Measurements from ENCODE around the gene NCLN. TPM values are rescaled to one million over a fixed set of nuclear protein-coding genes. Genes with fewer than 3 reads are reported as not detected.

The NCLN gene
- total and polyA plus RNA-seq, 9 donors, result 5.3 to 43.6 (median 22.1) TPM

- H3K4me1 ChIP-seq (ENCODE audit: insufficient read depth), result peaks cover 2% of the 10 kb centered on the region
- intact Hi-C loops (cut with DNase I), result loop anchor here in 1 of 4 donors (10.0 kb wide), 1 partner anchor 205 kb away; no protein-coding TSS in a partner anchor
- H3K27me3 ChIP-seq, result no peaks in the 10 kb centered on the region
- H3K36me3 ChIP-seq, result no peaks in the 10 kb centered on the region
- no peak overlapping the region for H3K27ac ChIP-seq
- WGBS, 3 donors, result 69 to 75% (median 70%) methylated on average over 8 of the region's 8 CpGs
- DNase-seq, result no peak
- TF ChIP-seq EP300 (IDR thresholded peaks at IDR 0.05), result no peak
- TF ChIP-seq POLR2A (IDR thresholded peaks at IDR 0.05), result no peak
- TF ChIP-seq, protein P1, sequence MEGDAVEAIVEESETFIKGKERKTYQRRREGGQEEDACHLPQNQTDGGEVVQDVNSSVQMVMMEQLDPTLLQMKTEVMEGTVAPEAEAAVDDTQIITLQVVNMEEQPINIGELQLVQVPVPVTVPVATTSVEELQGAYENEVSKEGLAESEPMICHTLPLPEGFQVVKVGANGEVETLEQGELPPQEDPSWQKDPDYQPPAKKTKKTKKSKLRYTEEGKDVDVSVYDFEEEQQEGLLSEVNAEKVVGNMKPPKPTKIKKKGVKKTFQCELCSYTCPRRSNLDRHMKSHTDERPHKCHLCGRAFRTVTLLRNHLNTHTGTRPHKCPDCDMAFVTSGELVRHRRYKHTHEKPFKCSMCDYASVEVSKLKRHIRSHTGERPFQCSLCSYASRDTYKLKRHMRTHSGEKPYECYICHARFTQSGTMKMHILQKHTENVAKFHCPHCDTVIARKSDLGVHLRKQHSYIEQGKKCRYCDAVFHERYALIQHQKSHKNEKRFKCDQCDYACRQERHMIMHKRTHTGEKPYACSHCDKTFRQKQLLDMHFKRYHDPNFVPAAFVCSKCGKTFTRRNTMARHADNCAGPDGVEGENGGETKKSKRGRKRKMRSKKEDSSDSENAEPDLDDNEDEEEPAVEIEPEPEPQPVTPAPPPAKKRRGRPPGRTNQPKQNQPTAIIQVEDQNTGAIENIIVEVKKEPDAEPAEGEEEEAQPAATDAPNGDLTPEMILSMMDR (IDR thresholded peaks at IDR 0.05), result no peak
- H3K4me3 ChIP-seq, result no peak overlapping the region
- H3K9me3 ChIP-seq, result no peaks in the 10 kb centered on the region
Measured at GRCh38 chr19:3159565-3159964, 26.2 kb upstream of the NCLN start.

- no peak for DNase-seq
- Histone ChIP-seq H3K36me3 (no peaks in the 10 kb centered on the region), H3K27ac (no peak overlapping the region), H3K4me1 (ENCODE audit: insufficient read depth) (peaks cover 2% of the 10 kb centered on the region), H3K4me3 (no peak overlapping the region), H3K9me3 (no peaks in the 10 kb centered on the region), H3K27me3 (no peaks in the 10 kb centered on the region)
- WGBS, 3 donors, result 71 to 87% (median 83%) methylated on average over 3 of the region's 3 CpGs
- intact Hi-C loops (cut with DNase I), result loop anchor here in 3 of 4 donors (5.0 kb wide), 3 partner anchors 83 to 203 kb away; no protein-coding TSS in a partner anchor
- TF ChIP-seq, protein P1 (IDR thresholded peaks at IDR 0.05), result no peak
- TF ChIP-seq POLR2A (IDR thresholded peaks at IDR 0.05) (no peak), EP300 (IDR thresholded peaks at IDR 0.05) (no peak)
Measured at GRCh38 chr19:3160219-3160618, 25.5 kb upstream of the NCLN start.

DNA sequence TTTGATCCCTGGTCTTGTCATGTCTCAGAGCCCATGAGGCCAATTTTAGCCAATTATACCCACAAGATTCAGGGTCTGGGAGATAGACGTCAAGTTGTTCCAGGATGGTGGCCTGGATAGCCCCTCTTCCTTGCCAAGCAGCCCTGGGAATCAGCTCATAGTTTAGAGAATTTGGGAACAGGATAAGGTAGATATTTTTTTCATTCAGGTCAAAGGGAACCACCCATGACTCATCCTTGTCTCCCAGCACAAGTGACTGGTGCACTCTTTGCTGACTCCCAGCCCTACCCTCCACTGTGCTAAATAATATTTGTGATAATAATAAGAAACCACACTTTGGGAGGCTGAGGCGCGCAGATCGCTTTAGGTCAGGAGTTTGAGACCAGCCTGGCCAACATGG is 24.3 kb upstream of the NCLN start:
- intact Hi-C loops (cut with DNase I), result loop anchor here in 3 of 4 donors (5.0 kb wide), 3 partner anchors 84 to 204 kb away; no protein-coding TSS in a partner anchor
- 83 to 87% (median 85%) methylated on average over 4 of the region's 4 CpGs for WGBS, 3 donors

DNA sequence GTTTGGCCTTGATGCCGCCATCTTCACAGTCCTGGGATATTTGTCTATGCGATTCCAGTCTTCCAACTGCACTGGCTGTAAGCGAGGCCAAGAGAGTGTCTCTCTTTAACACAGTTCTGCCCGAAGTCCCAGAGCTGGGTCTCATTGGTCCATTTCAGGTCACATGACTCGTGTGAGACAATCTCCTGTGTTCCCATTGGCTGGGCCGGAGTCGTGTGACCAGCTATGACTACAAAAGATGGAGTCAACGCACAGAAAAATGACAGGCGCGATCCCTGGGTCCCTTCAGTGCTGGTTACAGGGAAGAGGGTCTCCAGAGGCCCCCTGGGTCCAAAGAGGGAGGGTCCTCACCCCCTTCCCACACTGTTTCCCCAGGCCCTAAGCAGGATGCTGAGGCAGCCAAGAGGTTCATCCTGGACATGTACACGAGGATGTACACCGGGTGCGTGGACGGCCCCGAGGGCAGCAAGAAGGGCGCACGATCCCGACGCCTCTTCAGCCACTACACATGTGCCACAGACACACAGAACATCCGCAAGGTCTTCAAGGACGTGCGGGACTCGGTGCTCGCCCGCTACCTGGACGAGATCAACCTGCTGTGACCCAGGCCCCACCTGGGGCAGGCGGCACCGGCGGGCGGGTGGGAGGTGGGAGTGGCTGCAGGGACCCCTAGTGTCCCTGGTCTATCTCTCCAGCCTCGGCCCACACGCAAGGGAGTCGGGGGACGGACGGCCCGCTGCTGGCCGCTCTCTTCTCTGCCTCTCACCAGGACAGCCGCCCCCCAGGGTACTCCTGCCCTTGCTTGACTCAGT is 23.1 kb upstream of the NCLN start:
- no peak overlapping the region for H3K4me3 ChIP-seq
- H3K4me1 ChIP-seq (ENCODE audit: insufficient read depth), result peaks cover 2% of the 10 kb centered on the region
- H3K36me3 ChIP-seq, result no peaks in the 10 kb centered on the region
- no peak for DNase-seq
- no peaks in the 10 kb centered on the region for H3K9me3 ChIP-seq
- no peak overlapping the region for H3K27ac ChIP-seq
- TF ChIP-seq EP300 (IDR thresholded peaks at IDR 0.05) (no peak), POLR2A (IDR thresholded peaks at IDR 0.05) (no peak)
- TF ChIP-seq, protein P1 (IDR thresholded peaks at IDR 0.05), result no peak
- 48 to 61% (median 50%) methylated on average over 38 of the region's 38 CpGs for WGBS, 3 donors
- intact Hi-C loops (cut with DNase I), result loop anchor here in 3 of 4 donors (1.0 to 5.0 kb wide), 4 partner anchors 85 to 205 kb away; no protein-coding TSS in a partner anchor
- no peaks in the 10 kb centered on the region for H3K27me3 ChIP-seq

More for the DNA sequence above, 24.3 kb upstream of the NCLN start:
- TF ChIP-seq, protein P1 (IDR thresholded peaks at IDR 0.05), result no peak
- no peak for TF ChIP-seq EP300 (IDR thresholded peaks at IDR 0.05)
- TF ChIP-seq POLR2A (IDR thresholded peaks at IDR 0.05), result no peak
- no peak for DNase-seq
- H3K27ac ChIP-seq, result no peak overlapping the region
- H3K4me1 ChIP-seq (ENCODE audit: insufficient read depth), result peaks cover 2% of the 10 kb centered on the region
- H3K36me3 ChIP-seq, result no peaks in the 10 kb centered on the region
- no peaks in the 10 kb centered on the region for H3K27me3 ChIP-seq
- H3K9me3 ChIP-seq, result no peaks in the 10 kb centered on the region
- no peak overlapping the region for H3K4me3 ChIP-seq
